Keratinocyte (primary cell): Measurements from ENCODE around the gene REN. TPM values are rescaled to one million over a fixed set of nuclear protein-coding genes. Genes with fewer than 3 reads are reported as not detected.

Source experiments
- DNase-seq: peaks from one replicate; pipeline ENCODE4 v3.0.0-alpha.2; 2011; ENCODE audit warnings: low read depth, missing footprints, low spot score
- FAIRE-seq: peaks from 2 replicates; lab custom pipeline; 2011; peaks lifted over from hg19 to GRCh38; lab: Jason Lieb, UNC
- H2AFZ ChIP-seq: 2 replicates; pipeline ENCODE4 v1.6.0; 2012; ENCODE audit warnings: low read length, control low read depth, inconsistent platforms; ENCODE audit not compliant: control insufficient read depth
- H3K27ac ChIP-seq: 2 replicates; pipeline ENCODE4 v1.5.1; 2011; ENCODE audit warnings: low read length; ENCODE audit not compliant: control insufficient read depth, insufficient read depth
- H3K27me3 ChIP-seq: 3 replicates; pipeline ENCODE4 v1.6.0; 2011; ENCODE audit warnings: low read length; ENCODE audit not compliant: control insufficient read depth, insufficient read depth; ENCODE audit errors: extremely low read depth
- H3K36me3 ChIP-seq, 2 experiments: 2 replicates in 1 of 2; 3 replicates in 1 of 2; pipeline ENCODE4 v1.5.1; 2011; ENCODE audit warnings: low read length in 2 of 2, mild to moderate bottlenecking in 1 of 2; ENCODE audit not compliant: control insufficient read depth in 2 of 2, insufficient read depth in 2 of 2; ENCODE audit errors: extremely low read depth in 1 of 2
- H3K4me1 ChIP-seq: 3 replicates; pipeline ENCODE4 v1.5.1; 2011; ENCODE audit warnings: low read length; ENCODE audit not compliant: control insufficient read depth, insufficient read depth; ENCODE audit errors: extremely low read depth
- H3K4me2 ChIP-seq: 3 replicates; pipeline ENCODE4 v1.6.0; 2011; ENCODE audit warnings: low read depth, low read length; ENCODE audit not compliant: control insufficient read depth, insufficient read depth; ENCODE audit errors: extremely low read depth
- H3K4me3 ChIP-seq, 3 experiments: fragments of 200-600 bp in 1 of 3; sonication (generic) in 1 of 3; 2 replicates in 2 of 3; 3 replicates in 1 of 3; pipeline ENCODE4 v1.5.1; 2011 to 2016; ENCODE audit warnings: low read length in 3 of 3, mild to moderate bottlenecking in 3 of 3, control low read depth in 2 of 3, inconsistent platforms in 1 of 3, low read depth in 1 of 3, mixed read lengths in 1 of 3, mixed run types in 1 of 3, moderate library complexity in 1 of 3; ENCODE audit not compliant: control insufficient read depth in 2 of 3, insufficient read depth in 2 of 3; ENCODE audit errors: extremely low read depth in 1 of 3
- H3K79me2 ChIP-seq: 2 replicates; pipeline ENCODE4 v1.6.0; 2012; ENCODE audit warnings: low read length; ENCODE audit not compliant: control insufficient read depth, insufficient read depth
- H3K9ac ChIP-seq: 3 replicates; pipeline ENCODE4 v1.6.0; 2011; ENCODE audit warnings: low read length; ENCODE audit not compliant: control insufficient read depth, insufficient read depth; ENCODE audit errors: extremely low read depth
- H3K9me1 ChIP-seq: 3 replicates; pipeline ENCODE4 v1.6.0; 2011; ENCODE audit warnings: low read length; ENCODE audit not compliant: control insufficient read depth, insufficient read depth; ENCODE audit errors: extremely low read depth
- H3K9me3 ChIP-seq: 2 replicates; pipeline ENCODE4 v1.5.1; 2012; ENCODE audit warnings: low read depth, low read length; ENCODE audit not compliant: control insufficient read depth
- H4K20me1 ChIP-seq: 3 replicates; pipeline ENCODE4 v1.6.0; 2011; ENCODE audit warnings: low read length; ENCODE audit not compliant: control insufficient read depth, insufficient read depth; ENCODE audit errors: extremely low read depth
- CTCF ChIP-seq, 3 experiments: IDR thresholded peaks in 1 of 3; conservative IDR thresholded peaks in 1 of 3; optimal IDR thresholded peaks in 1 of 3; 2 replicates in 2 of 3; 3 replicates in 1 of 3; pipeline versions ENCODE3 to v1.5.1; 2011; ENCODE audit warnings: low read length in 3 of 3, mild to moderate bottlenecking in 3 of 3, moderate library complexity in 2 of 3, control low read depth in 1 of 3, inconsistent platforms in 1 of 3; ENCODE audit not compliant: insufficient read depth in 2 of 3; ENCODE audit errors: extremely low read depth in 1 of 3
- EZH2 ChIP-seq: IDR thresholded peaks from one replicate; pipeline ENCODE4 v1.6.1; 2012; ENCODE audit warnings: inconsistent platforms, mild to moderate bottlenecking, low read length, moderate library complexity
- dilution Hi-C: fragments of 300-500 bp; cut with MboI; formaldehyde crosslinking; loops from one replicate; pipeline ENCODE4 v1.7.0; 2020; ENCODE audit warnings: low sequenced_read_pairs; ENCODE audit not compliant: extremely low pct_ligation_motif_present
- polyA plus RNA-seq, 5 experiments: library from polyadenylated mRNA; depleted of rRNA in 3 of 5; stranded (reverse) in 3 of 5; stranded (forward) in 1 of 5; unstranded in 1 of 5; fragments of >200 nt; gene quantifications; 1 replicate in 1 of 5; 2 replicates in 3 of 5; 3 replicates in 1 of 5; pipeline versions ENCODE4 v1.2.1 to v1.2.3, GENCODE V29; 2011 to 2012; ENCODE audit warnings: missing spikeins in 2 of 5, low read depth in 1 of 5, low replicate concordance in 1 of 5

REN gene
- polyA plus RNA-seq, 1 donor (not counting 4 experiments of a cell fraction or from before 2014, with no cell fraction given), result not detected

- Histone ChIP-seq H3K27ac (no peak overlapping the region), H3K4me2 (no peak overlapping the region), H3K9me1 (no peaks in the 10 kb centered on the region), H3K9ac (no peak overlapping the region), H4K20me1 (no peaks in the 10 kb centered on the region), H3K27me3 (no peaks in the 10 kb centered on the region), H2AFZ (no peak overlapping the region), H3K4me1 (peaks cover 3% of the 10 kb centered on the region), H3K36me3 (peaks cover 4 to 5% of the 10 kb centered on the region in 2 experiments), H3K79me2 (no peaks in the 10 kb centered on the region), H3K9me3 (no peaks in the 10 kb centered on the region), H3K4me3 (no peak overlapping the region)
- TF ChIP-seq EZH2 (no peak), CTCF (optimal IDR thresholded peaks at IDR 0.05 in 1 of 3, IDR thresholded peaks at IDR 0.05 in 1 of 3, conservative IDR thresholded peaks at IDR 0.05 in 1 of 3; ENCODE audit: extremely low read depth in 1 of 3, insufficient read depth in 2 of 3, low read length in 3 of 3) (peak; percentile 38 to 51 (median 49))
- DNase-seq (no peak), FAIRE-seq (no peak)
- dilution Hi-C loops, result no loop called here
These were observed 42.8 kb downstream of the REN start for GRCh38 chr1:204123376-204123775.

GRCh38 chr1:204121840-204122555 lies 44.1 kb downstream of the REN start:
- dilution Hi-C loops, result no loop called here
- Histone ChIP-seq H3K4me3 (no peak overlapping the region), H3K27me3 (no peaks in the 10 kb centered on the region), H3K9me1 (no peaks in the 10 kb centered on the region), H3K9ac (no peak overlapping the region), H3K27ac (no peak overlapping the region), H2AFZ (no peak overlapping the region), H4K20me1 (no peaks in the 10 kb centered on the region), H3K79me2 (no peaks in the 10 kb centered on the region), H3K36me3 (peaks cover 4 to 5% of the 10 kb centered on the region in 2 experiments), H3K4me2 (no peak overlapping the region), H3K9me3 (no peaks in the 10 kb centered on the region), H3K4me1 (no peaks in the 10 kb centered on the region)
- TF ChIP-seq EZH2, result no peak
- no peak for TF ChIP-seq CTCF (optimal IDR thresholded peaks at IDR 0.05 in 1 of 3, IDR thresholded peaks at IDR 0.05 in 1 of 3, conservative IDR thresholded peaks at IDR 0.05 in 1 of 3; ENCODE audit: extremely low read depth in 1 of 3, insufficient read depth in 2 of 3, low read length in 3 of 3)
- FAIRE-seq, result no peak
- DNase-seq, result no peak
